HepG2 (cell line): ENCODE results near the gene LRRC42.

Experiments
- CREB1 ChIP-seq, 2 experiments: fragments of 450-650 bp in 1 of 2; IDR thresholded peaks; 2 replicates each; pipeline ENCODE4 v1.6.1; 2016 to 2017; ENCODE audit warnings: control low read depth in 1 of 2, mild to moderate bottlenecking in 1 of 2, missing compliant biosample characterization in 1 of 2, missing genetic modification characterization in 1 of 2
- CSRNP2 ChIP-seq: sonication (generic); formaldehyde crosslinking; conservative IDR thresholded peaks from 2 replicates; pipeline ENCODE4 v1.8.0; 2022; ENCODE audit warnings: low read depth, missing genetic modification reagents
- CTCF ChIP-seq: sonication (generic); formaldehyde crosslinking; IDR thresholded peaks from 2 replicates; pipeline ENCODE4 v1.5.0; 2020; ENCODE audit warnings: mild to moderate bottlenecking, missing genetic modification reagents, moderate library complexity
- ELF4 ChIP-seq: sonication (generic); formaldehyde crosslinking; IDR thresholded peaks from 2 replicates; pipeline ENCODE4 v1.5.0; 2020; ENCODE audit warnings: missing genetic modification reagents, mild to moderate bottlenecking, moderate library complexity, borderline replicate concordance
- FOXM1 ChIP-seq: sonication (generic); formaldehyde crosslinking; IDR thresholded peaks from 2 replicates; pipeline ENCODE4 v1.5.0; 2020; ENCODE audit warnings: missing genetic modification reagents
- NR2F6 ChIP-seq, 2 experiments: IDR thresholded peaks; 2 replicates each; pipeline ENCODE4 v1.6.1; 2016; ENCODE audit warnings: antibody characterized with exemption in 1 of 2, mild to moderate bottlenecking in 1 of 2
- POLR2AphosphoS5 ChIP-seq: IDR thresholded peaks from 2 replicates; pipeline ENCODE4 v1.6.1; 2012; ENCODE audit warnings: low read depth, low read length
- SUZ12 ChIP-seq: fragments of 150-350 bp; IDR thresholded peaks from 2 replicates; pipeline ENCODE4 v1.6.1; 2014; ENCODE audit warnings: low read depth, low read length
- ZNF274 ChIP-seq: sonication (generic); formaldehyde crosslinking; IDR thresholded peaks from 2 replicates; pipeline ENCODE4 v1.5.1; 2020; ENCODE audit warnings: mild to moderate bottlenecking, missing genetic modification reagents
- ZNF572 ChIP-seq: sonication (generic); formaldehyde crosslinking; IDR thresholded peaks from 2 replicates; pipeline ENCODE4 v1.5.1; 2020; ENCODE audit warnings: mild to moderate bottlenecking, missing genetic modification reagents

GRCh38 chr1:53962395-53962794, 16.2 kb downstream of the LRRC42 start:
- TF ChIP-seq SUZ12: no peak
- no peak for TF ChIP-seq FOXM1 (CRISPR knock-in tag)
- TF ChIP-seq NR2F6 (IDR thresholded peaks at IDR 0.05): no peak
- no peak for TF ChIP-seq NR2F6 (CRISPR knock-in tag; IDR thresholded peaks at IDR 0.05)
- no peak for TF ChIP-seq ELF4
- TF ChIP-seq CSRNP2 (CRISPR knock-in tag): no peak
- no peak for TF ChIP-seq CREB1 (IDR thresholded peaks at IDR 0.05)
- no peak for TF ChIP-seq CREB1 (CRISPR knock-in tag; IDR thresholded peaks at IDR 0.05)
- TF ChIP-seq ZNF274: no peak
- TF ChIP-seq POLR2AphosphoS5: no peak
- TF ChIP-seq CTCF (CRISPR knock-in tag): no peak
- TF ChIP-seq ZNF572 (CRISPR knock-in tag): no peak
